Measurements from ENCODE around the gene GALNT13. TPM values are rescaled to one million over a fixed set of nuclear protein-coding genes. Genes with fewer than 3 reads are reported as not detected.

Gene GALNT13
- total RNA-seq, 2 experiments from 2014 or later: 0.32 to 0.60 TPM

- Mint-ChIP-seq H3K36me3 (ENCODE audit: low read depth) (no peaks in the 10 kb centered on the region), H3K27ac (no peak overlapping the region), H3K4me1 (ENCODE audit: low read depth) (no peaks in the 10 kb centered on the region), H3K27me3 (no peaks in the 10 kb centered on the region), H3K4me3 (no peak overlapping the region), H3K9me3 (peaks cover 3% of the 10 kb centered on the region)
- CTCF ChIA-PET: no interaction called here
- POLR2A ChIA-PET: no interaction called here
- intact Hi-C loops (cut with micrococcal nuclease): no loop called here
- no peak for TF ChIP-seq CTCF (IDR thresholded peaks at IDR 0.05)
- no peak for DNase-seq
- no peak for ATAC-seq
These were observed 352.0 kb downstream of the GALNT13 start for GRCh38 chr2:154223726-154224125.

DNA sequence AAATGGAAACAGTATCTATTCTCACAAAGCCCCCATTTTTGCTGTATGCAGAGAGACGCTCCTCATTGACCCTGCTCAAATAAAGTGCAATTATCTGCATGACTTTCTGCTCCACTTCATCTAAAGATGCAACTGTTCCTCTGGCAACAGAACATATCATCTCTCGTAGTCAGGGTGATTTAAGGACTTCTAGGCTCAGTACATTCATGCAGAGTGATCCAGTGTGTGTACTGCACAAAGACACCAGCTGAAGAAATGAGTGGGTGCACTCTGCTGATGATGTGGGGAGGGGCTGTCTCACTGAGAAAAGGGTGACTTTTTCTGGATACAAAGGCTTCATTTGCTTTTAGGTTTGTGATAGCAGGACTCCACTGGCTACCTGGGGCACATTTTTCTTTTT lies 355.2 kb downstream of the GALNT13 start:
- ChIA-PET POLR2A (no interaction called here), CTCF (no interaction called here)
- Mint-ChIP-seq H3K4me1 (ENCODE audit: low read depth) (no peaks in the 10 kb centered on the region), H3K9me3 (peaks cover 3% of the 10 kb centered on the region), H3K27me3 (no peaks in the 10 kb centered on the region), H3K27ac (no peak overlapping the region), H3K4me3 (no peak overlapping the region), H3K36me3 (ENCODE audit: low read depth) (no peaks in the 10 kb centered on the region)
- ATAC-seq (no peak), DNase-seq (no peak)
- intact Hi-C loops (cut with micrococcal nuclease): no loop called here
- no peak for TF ChIP-seq CTCF (IDR thresholded peaks at IDR 0.05)

DNA sequence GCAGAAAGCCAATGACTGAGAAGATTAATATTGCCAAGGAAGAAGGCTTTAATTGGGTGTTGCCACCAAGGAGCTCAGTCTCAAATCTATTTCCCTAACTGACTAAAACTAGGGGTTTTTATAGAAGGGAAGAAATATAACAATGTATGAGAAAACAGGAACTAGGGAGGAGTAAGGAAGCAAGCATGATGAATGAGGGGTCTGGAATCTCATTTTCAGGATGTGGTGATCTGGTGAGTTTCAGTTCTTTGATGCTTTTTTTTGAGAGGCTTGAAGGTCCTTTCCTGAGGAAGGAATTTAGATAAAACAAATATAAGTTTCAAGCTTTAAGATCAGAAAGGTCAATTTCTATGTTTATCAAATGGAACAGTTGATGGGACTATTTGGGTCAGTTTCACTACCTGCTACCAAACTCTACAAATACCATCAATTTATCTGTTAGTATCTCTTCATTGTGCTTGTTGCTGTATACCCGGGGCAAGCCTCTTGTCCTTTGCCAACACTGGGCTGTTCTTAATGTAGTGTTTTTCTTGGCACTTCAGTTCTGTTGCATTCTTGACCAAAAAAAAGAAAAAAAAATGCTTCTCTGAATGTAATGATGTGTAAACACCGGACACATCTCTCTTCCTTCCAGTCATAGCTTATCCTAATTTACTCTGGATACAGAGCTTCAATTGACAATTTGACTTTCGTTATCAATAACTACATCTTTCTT lies 357.0 kb downstream of the GALNT13 start:
- Mint-ChIP-seq H3K4me3 (no peak overlapping the region), H3K27me3 (no peaks in the 10 kb centered on the region), H3K27ac (no peak overlapping the region), H3K4me1 (ENCODE audit: low read depth) (no peaks in the 10 kb centered on the region), H3K9me3 (peaks cover 6% of the 10 kb centered on the region), H3K36me3 (ENCODE audit: low read depth) (no peaks in the 10 kb centered on the region)
- POLR2A ChIA-PET: no interaction called here
- DNase-seq (no peak), ATAC-seq (no peak)
- CTCF ChIA-PET: no interaction called here
- TF ChIP-seq CTCF (IDR thresholded peaks at IDR 0.05): no peak
- intact Hi-C loops (cut with micrococcal nuclease): no loop called here

DNA sequence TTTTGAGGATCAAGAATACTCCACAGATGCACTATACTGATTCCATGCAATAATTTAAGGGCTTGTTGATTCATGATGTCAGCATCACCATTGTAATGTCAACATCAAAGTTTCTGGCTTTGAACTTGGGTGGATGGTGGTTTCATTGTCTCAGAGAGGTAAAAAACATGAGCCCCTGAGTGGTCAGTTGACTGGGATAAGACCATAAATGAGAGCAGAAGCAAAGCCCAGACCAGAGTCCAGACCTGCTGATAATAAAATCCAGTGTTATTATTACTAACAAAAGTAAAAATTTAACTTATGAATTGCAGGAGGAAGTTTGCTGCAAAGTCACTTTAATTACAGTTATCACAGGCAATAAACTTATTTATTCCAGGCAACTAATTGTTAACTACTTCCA lies 358.2 kb downstream of the GALNT13 start:
- Mint-ChIP-seq H3K36me3 (ENCODE audit: low read depth) (no peaks in the 10 kb centered on the region), H3K27me3 (no peaks in the 10 kb centered on the region), H3K9me3 (peaks cover 6% of the 10 kb centered on the region), H3K27ac (no peak overlapping the region), H3K4me3 (no peak overlapping the region), H3K4me1 (ENCODE audit: low read depth) (no peaks in the 10 kb centered on the region)
- POLR2A ChIA-PET: no interaction called here
- DNase-seq: no peak
- CTCF ChIA-PET: no interaction called here
- no peak for TF ChIP-seq CTCF (IDR thresholded peaks at IDR 0.05)
- no peak for ATAC-seq
- intact Hi-C loops (cut with micrococcal nuclease): no loop called here

DNA sequence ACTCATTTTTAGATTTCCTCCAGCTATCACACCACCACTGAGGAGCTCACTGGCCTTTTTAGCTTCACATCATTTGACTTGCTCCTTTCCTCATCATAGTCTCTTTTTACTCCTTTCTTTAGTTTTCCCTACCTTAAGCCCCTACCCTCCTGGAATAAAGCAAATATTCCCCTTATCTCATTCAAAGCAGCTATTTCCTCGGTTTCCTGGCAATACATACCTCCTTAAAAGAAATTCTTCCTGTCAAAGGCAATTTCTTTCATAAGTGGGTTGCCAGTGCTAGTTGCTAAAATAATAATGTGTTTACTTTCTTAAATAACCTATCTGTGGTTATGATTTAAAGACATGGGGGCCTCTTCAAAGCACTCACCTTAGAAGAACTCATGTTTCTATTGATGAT lies 359.3 kb downstream of the GALNT13 start:
- intact Hi-C loops (cut with micrococcal nuclease): no loop called here
- POLR2A ChIA-PET: no interaction called here
- CTCF ChIA-PET: no interaction called here
- Mint-ChIP-seq H3K4me1 (ENCODE audit: low read depth) (no peaks in the 10 kb centered on the region), H3K27me3 (no peaks in the 10 kb centered on the region), H3K4me3 (no peak overlapping the region), H3K9me3 (peaks cover 6% of the 10 kb centered on the region), H3K27ac (no peak overlapping the region), H3K36me3 (ENCODE audit: low read depth) (no peaks in the 10 kb centered on the region)
- ATAC-seq (no peak), DNase-seq (no peak)
- TF ChIP-seq CTCF (IDR thresholded peaks at IDR 0.05): no peak
